Embryonic facial prominence (tissue), 1 donor: Measurements from ENCODE around the gene CORIN.

Experiments
- DNase-seq: peaks from one replicate; pipeline ENCODE4 v3.0.0-alpha.2; 2016; ENCODE audit errors: extremely low spot score

Gene CORIN

DNA sequence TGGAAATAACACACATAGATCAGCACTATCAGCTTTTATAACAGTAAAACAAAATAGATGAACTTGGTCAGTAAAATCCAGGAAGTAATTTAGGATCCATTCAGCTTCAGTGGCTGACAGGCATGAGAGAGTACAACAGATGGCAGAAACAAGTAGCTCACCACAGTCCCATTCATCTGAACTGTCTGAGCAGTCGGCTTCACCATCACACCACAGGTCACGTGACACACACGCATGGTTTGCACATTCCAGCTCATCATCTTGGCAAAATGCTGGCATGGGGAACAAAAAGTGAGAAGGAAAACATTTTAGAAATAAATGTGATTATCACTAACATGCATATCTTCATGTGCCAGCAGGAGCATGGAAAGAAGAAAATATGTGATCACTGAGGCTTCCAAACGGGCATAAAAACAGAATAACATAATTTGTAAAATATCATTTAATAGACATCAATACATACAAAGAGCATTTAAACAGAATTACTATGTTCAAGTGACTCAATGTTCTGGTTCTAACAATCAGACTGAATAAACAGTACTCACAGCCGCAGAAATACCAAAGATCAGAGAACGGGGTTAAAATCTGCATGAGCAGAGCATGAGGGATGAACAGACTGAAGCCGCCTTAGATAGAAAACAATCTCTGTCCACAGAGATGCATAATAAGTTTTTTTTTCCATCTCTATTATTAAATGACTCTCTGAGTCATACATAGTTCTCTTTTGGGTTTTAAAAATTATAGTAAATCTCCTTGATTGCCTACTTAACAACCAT lies 194.7 kb downstream of the CORIN start:
- no peak for DNase-seq

DNA sequence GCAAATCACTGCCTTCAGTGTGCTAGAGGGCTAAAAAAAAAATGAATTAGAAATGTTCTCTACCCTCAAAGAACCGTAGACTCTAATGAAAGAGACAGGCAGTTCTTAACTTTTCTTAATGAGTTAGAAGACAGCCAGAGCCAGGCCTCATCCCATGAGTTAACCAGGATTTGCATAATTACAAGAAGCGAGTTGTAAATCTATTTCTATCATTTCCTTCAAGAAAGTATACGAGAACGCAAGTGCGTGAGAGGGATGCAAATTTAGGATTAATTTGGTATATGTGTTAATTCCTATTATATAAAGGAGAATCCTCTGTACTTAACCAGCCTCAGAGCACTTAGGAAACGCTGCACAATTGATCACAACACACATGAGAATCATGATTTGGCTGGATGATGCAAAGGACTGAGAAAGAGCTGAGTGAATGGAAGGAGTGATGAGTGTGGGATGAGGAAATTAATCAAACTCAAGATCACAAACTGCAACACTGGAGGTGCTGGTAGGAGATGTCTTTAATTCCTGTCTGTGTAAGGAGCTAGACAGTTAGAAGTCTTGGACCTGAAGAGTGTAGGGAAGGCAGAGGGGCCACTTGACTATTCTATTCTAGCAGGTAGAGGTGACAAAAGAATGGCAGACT lies 195.6 kb downstream of the CORIN start:
- DNase-seq, result no peak

DNA sequence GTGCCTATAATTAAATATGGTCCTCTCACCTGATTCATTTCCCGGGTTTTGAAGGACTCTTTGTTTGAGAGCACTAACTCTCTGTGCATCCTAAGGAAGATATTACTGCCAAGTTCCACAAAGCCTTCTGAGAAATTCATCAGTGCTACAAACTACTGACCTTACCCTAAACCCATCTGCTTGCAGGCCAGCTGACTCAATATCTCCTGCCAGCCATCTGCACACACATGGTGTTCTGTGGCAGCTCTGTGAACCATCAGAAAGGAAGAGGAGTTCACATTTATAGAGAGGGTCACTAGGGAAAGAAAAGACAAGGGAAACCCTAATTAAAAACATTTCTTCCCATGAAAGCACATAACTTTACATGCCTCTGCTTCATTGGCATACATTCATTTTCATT lies 196.1 kb downstream of the CORIN start:
- DNase-seq, result no peak

DNA sequence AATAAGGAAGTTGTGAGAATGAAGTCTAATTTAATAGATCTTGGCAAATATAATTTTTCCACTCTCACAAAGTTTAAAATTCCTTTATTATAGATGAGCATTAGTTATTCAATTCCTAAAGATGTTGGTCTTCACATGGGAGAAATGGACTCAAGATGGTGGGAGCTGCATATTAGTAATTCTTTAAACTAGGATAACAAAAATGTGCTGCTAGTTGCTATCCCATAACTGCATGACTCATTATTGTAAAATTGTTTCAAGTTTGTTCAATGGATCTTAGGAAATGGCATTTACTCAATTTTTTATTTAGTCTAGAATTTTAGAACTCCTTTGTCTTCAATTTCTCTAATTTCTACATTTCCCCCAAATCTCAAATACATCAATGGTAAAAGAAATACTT lies 197.0 kb downstream of the CORIN start:
- no peak for DNase-seq

DNA sequence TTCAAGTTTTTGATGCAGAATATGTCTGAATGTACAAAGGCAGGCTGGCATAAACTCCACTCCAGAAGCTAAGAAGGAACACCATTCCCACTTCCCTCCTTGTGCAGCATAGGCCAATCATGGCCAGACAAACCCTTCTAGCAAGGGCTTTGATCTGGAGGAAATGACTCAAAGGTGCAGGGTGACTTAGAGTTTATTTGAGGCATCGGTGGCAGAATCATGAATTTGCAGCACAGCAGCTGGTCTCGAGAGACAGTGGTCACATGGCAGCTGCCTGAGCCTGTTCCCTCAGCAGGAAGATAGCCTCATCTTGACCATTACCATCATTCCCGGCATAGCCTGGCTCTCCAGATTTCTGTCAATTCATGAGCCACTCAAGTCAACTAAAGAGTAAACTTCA lies 198.3 kb downstream of the CORIN start:
- DNase-seq, result no peak

DNA sequence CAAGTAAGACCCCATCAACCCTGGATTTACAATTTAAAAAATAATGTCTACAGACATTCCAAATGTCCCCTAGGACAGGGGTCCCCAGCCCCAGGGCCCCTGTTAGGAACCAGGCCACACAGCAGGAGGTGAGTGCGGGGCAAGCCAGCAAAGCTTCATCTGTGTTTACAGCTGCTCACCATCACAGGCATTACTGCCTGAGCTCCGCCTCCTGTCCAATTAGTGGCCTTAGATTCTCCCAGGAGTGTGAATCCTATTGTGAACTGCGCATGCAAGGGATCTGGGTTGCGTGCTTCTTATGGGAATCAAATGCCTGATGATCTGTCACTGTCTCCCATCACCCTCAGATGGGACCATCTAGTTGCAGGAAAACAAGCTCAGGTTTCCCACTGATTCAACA lies 206.7 kb downstream of the CORIN start:
- DNase-seq, result no peak

DNA sequence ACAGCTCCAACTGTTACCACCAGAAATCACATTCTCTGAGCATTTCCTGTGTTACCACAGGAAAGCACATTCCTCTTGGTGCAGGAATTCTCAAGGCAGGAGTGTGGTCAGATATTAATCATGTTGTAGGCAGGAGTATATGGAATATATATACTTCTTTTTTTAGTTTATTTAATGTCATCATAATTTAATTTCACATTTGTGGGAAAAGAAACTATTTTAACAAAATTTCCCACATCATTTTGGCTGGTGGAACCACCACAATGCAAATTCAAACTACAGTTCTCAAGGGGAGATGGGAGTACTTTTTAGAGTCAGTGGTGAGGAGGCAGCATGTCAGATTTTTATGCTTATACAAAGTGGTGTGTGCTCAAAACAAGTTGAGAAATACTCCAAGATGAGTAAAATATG lies 213.8 kb downstream of the CORIN start:
- no peak for DNase-seq

DNA sequence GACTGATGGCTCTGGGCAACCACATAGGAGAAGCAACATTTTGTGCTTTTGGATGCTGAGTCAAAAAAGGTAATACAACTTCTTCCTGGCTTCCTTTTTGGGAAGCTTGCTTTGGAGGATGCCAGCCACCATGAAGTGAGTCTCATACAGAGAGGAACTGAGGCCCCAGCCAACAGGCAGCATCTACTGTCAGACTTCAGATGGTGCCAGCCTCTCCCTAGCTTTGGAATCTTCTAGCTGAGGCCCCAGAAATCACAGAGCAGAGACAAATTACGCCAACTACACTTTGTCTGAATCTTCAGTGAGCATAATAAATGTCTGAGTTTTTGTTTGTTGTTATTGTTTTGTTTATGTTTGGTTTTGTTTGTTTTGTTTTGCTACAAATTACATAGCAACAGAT lies 216.7 kb downstream of the CORIN start:
- DNase-seq, result no peak

DNA sequence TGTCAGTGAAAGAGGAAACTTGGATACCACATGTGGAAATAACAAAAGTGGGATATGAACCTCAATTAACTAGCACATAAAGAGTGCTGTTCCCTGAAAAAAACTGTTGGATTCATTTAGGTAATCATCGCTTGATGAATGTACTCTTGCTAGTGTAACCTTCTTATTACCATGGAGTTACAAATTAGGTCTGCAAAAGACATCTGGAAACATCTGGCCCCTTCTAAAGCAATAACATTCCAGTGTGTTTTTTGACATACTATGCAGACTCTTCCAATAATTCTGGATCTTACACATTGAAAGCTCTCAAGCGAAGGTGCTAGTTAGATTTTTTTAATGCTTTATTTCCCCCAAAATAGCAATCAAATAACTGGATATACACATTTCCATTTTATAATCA lies 218.2 kb downstream of the CORIN start:
- no peak for DNase-seq

DNA sequence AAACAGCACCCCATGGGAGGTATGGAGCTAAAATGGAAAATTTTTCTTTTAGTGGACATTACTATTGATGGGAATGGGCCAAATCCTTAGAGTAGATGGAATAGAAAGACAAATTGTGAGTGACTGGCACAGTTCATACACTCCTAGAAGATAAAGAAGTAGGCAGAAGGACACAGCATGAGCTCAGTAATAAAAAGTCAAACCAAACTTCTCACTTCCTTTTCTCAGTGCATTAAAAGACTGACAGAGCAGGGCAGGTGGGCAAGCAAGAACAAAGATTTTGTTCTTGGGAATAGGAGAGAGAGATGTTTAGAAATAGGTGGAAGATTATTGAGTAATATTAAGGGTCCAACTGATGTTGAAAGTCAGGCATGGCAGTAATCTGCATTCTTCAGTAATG lies 220.3 kb downstream of the CORIN start:
- no peak for DNase-seq

DNA sequence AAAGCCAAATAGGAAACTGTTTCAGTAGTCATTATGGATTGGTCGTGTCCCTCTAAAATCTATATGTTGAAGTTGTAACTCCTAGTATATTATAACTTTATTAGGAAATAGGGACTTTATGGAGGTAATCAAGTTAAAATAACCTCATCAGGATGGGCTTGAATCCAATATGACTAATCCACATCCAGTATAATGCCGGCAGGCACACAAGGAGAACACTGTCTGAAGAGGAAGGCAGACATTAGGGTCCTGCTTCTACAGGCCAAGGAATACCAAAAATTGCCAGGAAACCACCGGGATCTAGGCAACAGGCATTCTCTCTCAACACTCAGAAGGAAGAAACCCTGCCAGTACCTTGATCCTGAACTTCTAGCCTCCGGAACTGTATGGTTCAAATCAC lies 222.5 kb downstream of the CORIN start:
- DNase-seq, result no peak

DNA sequence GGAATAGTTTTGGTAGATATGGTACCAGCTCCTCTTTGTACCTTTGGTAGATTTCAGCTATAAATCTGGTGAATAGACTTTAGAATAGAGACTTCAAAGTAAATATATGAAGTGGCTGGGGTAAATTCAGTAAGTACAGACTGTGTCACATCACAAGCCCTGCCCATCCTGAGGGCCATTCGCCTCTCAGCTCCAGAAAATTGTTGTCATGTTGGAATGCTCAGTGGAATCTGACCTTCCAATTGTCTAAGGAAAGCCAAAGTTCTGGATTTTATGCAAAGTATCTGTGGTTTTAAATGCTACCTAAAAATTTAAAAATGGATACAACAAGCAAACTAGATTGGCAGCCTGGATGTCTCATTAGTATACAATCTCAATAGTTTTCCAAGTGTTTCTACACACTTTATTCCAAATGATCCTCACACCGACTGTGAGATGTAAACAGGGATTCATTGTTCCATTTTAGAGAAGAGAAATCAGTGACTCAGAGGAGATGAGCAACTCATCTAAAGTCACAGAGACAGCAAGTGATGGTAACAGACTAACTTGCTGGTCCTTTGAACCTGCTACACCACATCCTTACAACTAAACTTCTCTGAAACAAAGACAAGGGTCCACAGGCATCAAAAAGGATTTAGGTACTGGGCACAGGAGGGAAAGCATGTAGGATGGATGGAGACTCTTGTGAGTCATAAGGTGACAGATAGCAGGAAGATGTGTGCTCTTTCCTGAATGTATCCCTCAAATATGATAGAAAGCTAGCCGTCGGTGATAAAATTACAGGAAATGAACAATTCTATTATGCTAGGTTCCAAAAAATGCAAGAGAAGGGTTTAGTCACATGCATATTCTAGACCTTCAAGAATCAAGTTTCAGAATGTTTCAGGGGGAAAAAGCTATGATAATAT lies 225.5 kb downstream of the CORIN start:
- DNase-seq, result no peak

DNA sequence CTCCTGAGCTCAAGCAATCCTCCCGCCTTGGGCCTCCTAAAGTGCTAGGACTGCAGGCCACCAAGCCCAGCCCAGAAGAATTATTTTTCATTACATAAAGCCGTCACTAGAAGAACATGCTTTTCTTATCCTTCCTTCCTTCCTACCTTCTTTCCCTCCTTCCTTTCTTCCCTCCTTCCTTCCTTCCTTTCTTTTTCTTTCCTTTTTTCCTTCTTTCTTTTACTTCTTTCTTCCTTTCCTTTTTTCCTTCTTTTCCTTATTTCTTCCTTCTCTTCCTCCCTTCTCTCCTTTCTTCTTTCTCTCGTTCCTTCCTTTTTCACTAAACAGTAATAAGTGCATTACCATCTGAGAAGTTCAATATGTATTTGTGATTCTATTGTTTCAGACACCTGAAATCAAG lies 231.4 kb downstream of the CORIN start:
- DNase-seq, result no peak

DNA sequence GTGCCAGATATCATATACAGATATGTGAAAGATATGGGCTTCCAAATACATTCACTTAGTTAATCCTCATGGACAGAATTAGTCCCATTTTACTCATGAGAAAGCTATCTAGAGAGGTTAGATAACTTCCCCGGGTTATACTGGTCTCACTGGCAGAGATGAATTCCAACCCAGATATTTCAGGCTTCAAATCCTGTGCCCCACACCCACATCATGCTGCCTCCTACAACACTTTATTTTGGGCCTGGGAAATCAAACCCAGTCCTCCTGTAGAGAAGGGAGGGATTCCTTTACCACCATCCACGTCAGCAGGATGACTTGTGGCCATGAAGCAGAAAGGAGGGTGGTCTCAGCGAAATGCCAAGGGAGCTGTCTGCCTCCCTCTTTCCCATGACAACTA lies 239.0 kb downstream of the CORIN start:
- no peak for DNase-seq

DNA sequence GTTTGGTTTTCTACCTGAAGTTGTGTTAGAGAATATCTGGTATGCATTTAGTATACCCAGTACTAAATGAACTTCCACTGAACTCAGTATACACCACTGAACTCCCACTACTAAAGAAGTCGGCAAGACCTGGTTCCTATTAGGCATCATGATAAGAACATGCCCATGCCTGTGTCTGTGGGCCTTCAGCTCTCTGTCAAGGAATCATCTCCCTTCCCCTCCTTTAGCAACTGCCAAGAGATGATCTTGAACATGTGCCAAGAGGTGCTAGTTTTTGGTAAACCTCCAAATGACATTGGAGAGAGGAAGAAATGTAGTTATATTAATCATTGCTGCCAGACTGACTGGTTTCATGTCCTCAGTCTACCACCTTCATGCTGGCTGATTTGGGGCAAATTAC lies 239.5 kb downstream of the CORIN start:
- no peak for DNase-seq

DNA sequence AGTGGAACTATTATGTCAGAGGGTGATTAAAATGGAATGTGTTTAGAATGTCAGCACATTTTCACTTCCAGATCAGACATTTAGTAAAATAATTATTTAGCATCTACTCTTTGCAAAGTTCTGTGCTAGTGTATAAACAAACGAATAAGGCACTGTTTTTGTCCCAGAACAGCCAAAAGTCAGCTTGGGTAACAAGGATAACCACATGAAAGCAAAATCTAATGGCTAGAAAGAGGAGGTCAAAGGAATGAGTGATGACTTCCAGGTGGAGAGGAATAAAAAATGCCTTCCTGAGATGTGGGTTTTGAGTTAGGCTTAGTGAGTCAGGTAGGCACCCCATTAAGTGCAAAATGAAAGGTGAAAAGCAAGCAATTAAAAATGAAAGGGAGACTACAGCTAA lies 240.2 kb downstream of the CORIN start:
- no peak for DNase-seq

DNA sequence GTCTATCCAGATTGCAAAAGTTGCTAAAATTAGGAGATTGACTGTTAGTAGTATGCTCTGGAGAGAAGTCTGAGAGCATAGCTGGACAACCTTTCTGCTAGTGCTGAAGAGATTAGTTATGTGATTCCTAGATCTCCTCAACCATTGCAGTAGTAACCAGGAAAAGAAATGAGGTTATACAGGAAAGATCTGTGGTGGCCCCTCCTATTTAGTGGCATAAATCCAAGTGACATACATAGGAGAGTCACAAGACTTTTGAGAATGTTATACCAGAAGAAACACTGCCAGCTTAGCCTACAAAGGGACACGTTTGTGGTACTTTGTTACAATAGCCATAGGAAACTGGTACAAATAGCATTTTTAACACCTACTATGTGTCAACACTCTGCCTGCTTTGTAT lies 247.5 kb downstream of the CORIN start:
- DNase-seq, result no peak

DNA sequence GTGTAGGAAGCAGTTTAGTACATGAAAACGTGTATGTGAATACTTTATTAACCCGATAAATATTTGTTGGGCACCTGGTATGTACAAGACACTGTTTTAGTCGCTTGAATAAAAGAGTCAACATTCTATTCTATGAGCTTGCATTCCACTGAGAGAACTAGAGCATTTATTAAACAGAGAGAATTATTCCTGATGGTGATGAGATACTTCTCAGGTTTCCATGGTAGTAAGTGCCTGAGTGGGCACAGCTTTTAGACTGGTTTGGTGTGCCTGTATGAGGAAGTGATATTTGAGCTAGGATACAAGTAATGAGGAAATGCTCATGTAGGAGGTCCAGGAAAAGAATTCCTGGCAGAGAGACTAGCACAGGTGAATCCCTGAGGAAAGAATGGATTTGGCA lies 258.6 kb downstream of the CORIN start:
- DNase-seq, result no peak

DNA sequence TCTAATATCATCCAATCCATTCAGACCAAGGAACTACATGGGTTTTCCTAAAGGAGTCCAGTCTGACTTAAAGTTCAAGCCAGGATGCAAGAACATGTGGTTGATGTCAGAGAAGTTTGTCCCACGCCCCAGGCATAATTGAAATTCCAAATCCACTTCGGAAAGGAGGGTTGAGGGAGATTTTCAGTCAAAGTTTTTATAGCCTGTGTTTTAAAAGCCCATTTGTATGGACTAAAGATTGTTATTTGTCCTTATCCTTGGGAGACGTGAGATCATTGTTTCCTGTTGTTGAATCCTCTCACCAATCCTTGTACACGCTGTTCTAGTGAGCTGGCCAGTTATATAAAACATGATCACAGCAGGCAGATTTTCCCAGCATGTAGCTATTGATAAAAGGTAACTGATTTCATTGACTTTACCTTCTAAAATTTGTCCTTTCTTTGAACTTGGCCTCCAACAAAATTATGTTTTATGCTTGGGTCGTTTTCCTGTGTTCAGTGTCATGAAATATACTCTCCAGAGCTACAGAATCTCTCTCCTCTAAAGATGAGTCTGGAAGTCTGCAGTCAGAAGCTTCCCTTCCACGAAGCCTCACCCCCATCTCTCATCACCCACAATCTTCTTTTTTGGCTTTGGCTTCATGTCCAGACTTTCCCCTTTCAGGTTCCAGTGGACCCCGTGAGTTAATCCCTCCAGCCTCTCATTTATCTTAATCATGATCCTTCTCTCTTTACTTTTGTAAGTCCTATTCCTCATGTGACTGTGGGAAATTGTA lies 259.9 kb downstream of the CORIN start:
- no peak for DNase-seq

DNA sequence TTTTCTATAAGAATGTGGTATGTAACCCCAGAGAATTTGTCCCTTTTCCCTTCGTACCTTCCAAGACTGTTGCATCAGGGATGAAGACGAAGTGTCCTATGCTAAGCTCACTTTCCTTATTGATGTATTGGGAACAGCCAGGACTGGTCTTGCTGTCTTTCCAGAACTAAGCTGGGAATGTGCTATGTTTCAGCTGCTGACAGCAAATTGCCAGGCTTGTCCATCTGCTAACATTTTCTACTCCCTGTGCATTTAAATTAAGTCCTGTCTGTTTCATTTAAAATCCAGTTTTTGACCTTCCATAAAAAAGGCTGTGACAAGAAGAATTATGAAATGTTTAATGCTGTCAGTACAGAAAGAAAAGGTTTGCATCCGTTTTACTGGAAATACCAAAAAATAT lies 264.9 kb downstream of the CORIN start:
- DNase-seq, result no peak

DNA sequence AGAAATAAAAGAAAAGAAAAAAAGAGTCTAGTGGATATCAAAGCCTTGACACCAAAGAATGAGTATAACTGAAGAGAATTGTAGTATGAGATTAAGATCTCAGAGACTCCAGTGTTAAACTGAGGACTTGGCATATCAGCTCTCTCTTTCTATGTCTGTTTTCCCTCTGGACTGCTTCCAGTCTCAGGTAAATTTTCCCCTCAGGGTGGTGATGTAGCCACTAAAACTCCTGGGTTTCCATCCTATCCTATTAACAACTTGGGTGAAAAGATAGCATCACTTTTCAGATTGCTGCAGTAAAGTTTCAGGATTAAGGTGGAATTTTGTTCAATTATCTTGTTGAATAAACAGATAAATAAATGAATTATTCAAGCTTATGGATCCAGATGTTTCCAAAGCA lies 267.1 kb downstream of the CORIN start:
- no peak for DNase-seq

DNA sequence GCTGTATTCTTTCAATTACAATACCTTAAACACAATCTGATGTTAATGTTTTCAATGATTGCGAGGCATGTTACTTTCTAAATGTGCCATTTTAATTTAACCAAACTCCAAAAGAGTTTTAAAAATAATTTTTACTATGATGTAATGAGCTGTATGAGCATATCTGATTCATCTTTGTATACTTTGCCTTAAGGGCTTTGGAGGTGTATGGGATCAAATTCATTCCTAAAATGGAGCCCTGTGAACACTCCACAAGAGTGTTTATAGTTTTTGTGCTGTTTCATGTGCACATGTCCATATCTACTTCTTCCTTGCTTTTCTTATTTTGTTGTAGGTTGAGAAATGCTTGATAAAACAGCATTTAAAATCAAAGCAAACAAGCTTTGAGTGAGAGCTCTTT lies 270.4 kb downstream of the CORIN start:
- no peak for DNase-seq
